ENCODE measurements around the gene KL. TPM values are rescaled to one million over a fixed set of nuclear protein-coding genes. Genes with fewer than 3 reads are reported as not detected.
A peak's percentile ranks its signal among the peaks of the same experiment; 100 is the strongest.

Gene KL
- under 1 TPM; 0.08 to 0.32 TPM for polyA plus RNA-seq

GRCh38 chr13:33016414-33017322, at the start of gene KL:
TSS of gene KL (plus strand) at chr13:33016423. CDS start at chr13:33016441, 18 bp downstream.
- Histone ChIP-seq H3K36me3 (ENCODE audit: control insufficient read depth in 2 of 2, insufficient read depth in 2 of 2, low read length in 1 of 2) (no peaks in the 10 kb centered on the region), H3K9me3 (ENCODE audit: control insufficient read depth in 2 of 2, insufficient read depth in 1 of 2, low read depth in 1 of 2, low read length in 1 of 2) (no peaks in the 10 kb centered on the region), H3K27me3 (ENCODE audit: control insufficient read depth in 1 of 2, insufficient read depth in 2 of 2, low read length in 2 of 2) (no peaks in the 10 kb centered on the region), H3K4me3 (ENCODE audit: low read depth in 1 of 2, low read length in 2 of 2) (peak within 1 kb of the TSS; percentile 51 to 55), H3K4me1 (ENCODE audit: control insufficient read depth in 2 of 2, insufficient read depth in 2 of 2, low read length in 1 of 2) (peaks cover 6 to 10% of the 10 kb centered on the region in 2 donors), H3K27ac (ENCODE audit: low read depth in 2 of 2, low read length in 1 of 2) (peak within 1 kb of the TSS; percentile 36 to 41)
- 2 to 4% methylated on average over 71 to 106 of the region's 106 CpGs for WGBS, 2 donors

- Histone ChIP-seq H3K9me3 (ENCODE audit: control insufficient read depth in 2 of 2, insufficient read depth in 1 of 2, low read depth in 1 of 2, low read length in 1 of 2) (no peaks in the 10 kb centered on the region), H3K27me3 (ENCODE audit: control insufficient read depth in 1 of 2, insufficient read depth in 2 of 2, low read length in 2 of 2) (no peaks in the 10 kb centered on the region), H3K36me3 (ENCODE audit: control insufficient read depth in 2 of 2, insufficient read depth in 2 of 2, low read length in 1 of 2) (no peaks in the 10 kb centered on the region), H3K4me1 (ENCODE audit: control insufficient read depth in 2 of 2, insufficient read depth in 2 of 2, low read length in 1 of 2) (no peaks in the 10 kb centered on the region), H3K4me3 (ENCODE audit: low read depth in 1 of 2, low read length in 2 of 2) (no peak overlapping the region), H3K27ac (ENCODE audit: low read depth in 2 of 2, low read length in 1 of 2) (no peak overlapping the region)
- 74 to 81% methylated on average over 5 of the region's 5 CpGs for WGBS, 2 donors
Measured at GRCh38 chr13:32967584-32968182, 48.5 kb upstream of the KL start.

DNA sequence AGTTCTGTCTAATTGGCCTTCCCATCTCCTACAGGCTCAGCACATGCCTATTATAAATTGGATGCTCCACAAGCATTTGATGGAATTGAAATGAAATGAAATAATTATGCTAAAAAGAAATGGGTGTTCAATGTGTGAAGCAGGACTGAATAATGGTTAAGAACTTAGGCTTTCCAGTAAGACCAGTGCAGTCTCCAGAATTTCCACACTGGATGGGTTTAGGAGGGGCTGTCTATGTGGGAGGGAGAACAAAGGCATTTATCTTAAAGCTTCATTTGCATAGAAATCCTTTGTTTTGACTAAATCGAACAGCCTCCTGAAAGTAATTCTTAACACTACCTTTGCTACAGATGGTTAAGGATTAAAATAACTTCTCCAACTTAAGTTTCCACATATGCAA, 47.9 kb upstream of the KL start:
- no peaks in the 10 kb centered on the region for H3K27me3 ChIP-seq (ENCODE audit: control insufficient read depth in 1 of 2, insufficient read depth in 2 of 2, low read length in 2 of 2)
- H3K36me3 ChIP-seq (ENCODE audit: control insufficient read depth in 2 of 2, insufficient read depth in 2 of 2, low read length in 1 of 2), result no peaks in the 10 kb centered on the region
- no peak overlapping the region for H3K27ac ChIP-seq (ENCODE audit: low read depth in 2 of 2, low read length in 1 of 2)
- no peaks in the 10 kb centered on the region for H3K4me1 ChIP-seq (ENCODE audit: control insufficient read depth in 2 of 2, insufficient read depth in 2 of 2, low read length in 1 of 2)
- no peak overlapping the region for H3K4me3 ChIP-seq (ENCODE audit: low read depth in 1 of 2, low read length in 2 of 2)
- H3K9me3 ChIP-seq (ENCODE audit: control insufficient read depth in 2 of 2, insufficient read depth in 1 of 2, low read depth in 1 of 2, low read length in 1 of 2), result no peaks in the 10 kb centered on the region
- WGBS, 2 donors, result 85 to 90% methylated on average over 1 of the region's 1 CpG

DNA sequence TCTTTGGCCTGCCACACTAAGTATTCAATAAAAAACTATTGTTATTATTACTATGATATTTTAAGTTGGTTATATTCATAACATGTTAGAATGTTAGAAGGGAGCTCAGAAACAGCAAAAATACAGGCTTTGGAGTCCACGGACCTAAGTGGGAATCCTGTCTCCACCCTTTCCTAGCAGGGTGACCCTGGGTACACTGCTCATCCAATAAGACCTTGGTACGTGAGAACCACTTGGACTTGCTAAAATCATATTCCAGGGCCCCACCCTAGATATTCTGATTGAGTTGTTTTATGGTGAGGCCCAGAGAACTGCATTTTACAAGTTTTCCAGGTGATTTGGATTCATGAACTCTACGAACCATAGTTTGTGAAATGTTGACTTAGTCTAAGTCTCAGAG, 47.4 kb upstream of the KL start:
- no peaks in the 10 kb centered on the region for H3K36me3 ChIP-seq (ENCODE audit: control insufficient read depth in 2 of 2, insufficient read depth in 2 of 2, low read length in 1 of 2)
- 50 to 57% methylated on average over 3 of the region's 3 CpGs for WGBS, 2 donors
- H3K4me3 ChIP-seq (ENCODE audit: low read depth in 1 of 2, low read length in 2 of 2), result no peak overlapping the region
- H3K9me3 ChIP-seq (ENCODE audit: control insufficient read depth in 2 of 2, insufficient read depth in 1 of 2, low read depth in 1 of 2, low read length in 1 of 2), result no peaks in the 10 kb centered on the region
- no peaks in the 10 kb centered on the region for H3K4me1 ChIP-seq (ENCODE audit: control insufficient read depth in 2 of 2, insufficient read depth in 2 of 2, low read length in 1 of 2)
- H3K27me3 ChIP-seq (ENCODE audit: control insufficient read depth in 1 of 2, insufficient read depth in 2 of 2, low read length in 2 of 2), result no peaks in the 10 kb centered on the region
- no peak overlapping the region for H3K27ac ChIP-seq (ENCODE audit: low read depth in 2 of 2, low read length in 1 of 2)

DNA sequence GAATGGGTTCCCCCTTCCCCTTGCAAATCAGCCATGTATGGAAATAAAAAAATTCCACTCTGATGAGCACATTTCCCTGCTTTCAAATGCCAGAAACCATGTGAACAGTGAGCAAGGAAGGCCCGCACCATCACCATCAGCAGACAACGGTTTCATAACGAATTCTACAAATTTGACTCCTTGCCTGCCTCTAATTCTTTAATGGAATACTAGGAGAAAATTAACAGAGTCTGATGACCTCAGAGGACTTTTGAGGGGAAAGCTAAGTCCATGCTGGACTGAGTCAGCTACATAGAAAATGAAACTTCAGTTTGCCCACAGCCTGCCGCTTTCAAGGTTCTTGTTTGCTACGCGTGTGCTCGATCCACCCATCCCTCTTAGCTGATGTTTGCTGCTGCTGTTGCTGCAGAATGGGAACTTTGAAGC, 46.7 kb upstream of the KL start:
- H3K27ac ChIP-seq (ENCODE audit: low read depth in 2 of 2, low read length in 1 of 2), result peak overlapping the region in 1 of 2 donors; percentile 44
- H3K4me3 ChIP-seq (ENCODE audit: low read depth in 1 of 2, low read length in 2 of 2), result peak overlapping the region in 1 of 2 donors; percentile 15
- 49 to 50% methylated on average over 7 of the region's 7 CpGs for WGBS, 2 donors
- no peaks in the 10 kb centered on the region for H3K36me3 ChIP-seq (ENCODE audit: control insufficient read depth in 2 of 2, insufficient read depth in 2 of 2, low read length in 1 of 2)
- no peaks in the 10 kb centered on the region for H3K9me3 ChIP-seq (ENCODE audit: control insufficient read depth in 2 of 2, insufficient read depth in 1 of 2, low read depth in 1 of 2, low read length in 1 of 2)
- H3K4me1 ChIP-seq (ENCODE audit: control insufficient read depth in 2 of 2, insufficient read depth in 2 of 2, low read length in 1 of 2), result no peaks in the 10 kb centered on the region
- no peaks in the 10 kb centered on the region for H3K27me3 ChIP-seq (ENCODE audit: control insufficient read depth in 1 of 2, insufficient read depth in 2 of 2, low read length in 2 of 2)

GRCh38 chr13:32976056-32976805, 40.0 kb upstream of the KL start:
- 86 to 90% methylated on average over 7 of the region's 7 CpGs for WGBS, 2 donors
- Histone ChIP-seq H3K9me3 (ENCODE audit: control insufficient read depth in 2 of 2, insufficient read depth in 1 of 2, low read depth in 1 of 2, low read length in 1 of 2) (no peaks in the 10 kb centered on the region), H3K36me3 (ENCODE audit: control insufficient read depth in 2 of 2, insufficient read depth in 2 of 2, low read length in 1 of 2) (no peaks in the 10 kb centered on the region), H3K4me3 (ENCODE audit: low read depth in 1 of 2, low read length in 2 of 2) (no peak overlapping the region), H3K4me1 (ENCODE audit: control insufficient read depth in 2 of 2, insufficient read depth in 2 of 2, low read length in 1 of 2) (no peaks in the 10 kb centered on the region), H3K27ac (ENCODE audit: low read depth in 2 of 2, low read length in 1 of 2) (no peak overlapping the region), H3K27me3 (ENCODE audit: control insufficient read depth in 1 of 2, insufficient read depth in 2 of 2, low read length in 2 of 2) (no peaks in the 10 kb centered on the region)

DNA sequence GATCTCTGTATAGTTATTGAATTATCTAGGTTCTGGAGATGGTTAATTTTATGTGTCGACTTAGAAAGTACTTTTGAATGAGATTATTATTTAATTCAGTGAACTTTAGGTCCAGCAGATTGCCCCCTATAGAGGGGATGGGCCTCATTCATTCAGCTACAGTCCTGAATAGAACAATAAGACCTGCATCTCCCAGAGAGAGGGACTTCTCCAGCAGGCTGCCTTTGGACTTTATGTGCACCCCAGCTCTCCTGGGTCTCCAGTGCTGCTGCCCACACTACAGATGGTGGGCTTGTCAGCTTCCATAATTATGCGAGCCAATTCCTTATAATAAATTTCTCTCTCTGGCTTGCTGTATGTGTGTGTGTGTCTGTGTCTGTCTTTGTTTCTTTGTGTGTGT, 39.3 kb upstream of the KL start:
- no peak overlapping the region for H3K4me3 ChIP-seq (ENCODE audit: low read depth in 1 of 2, low read length in 2 of 2)
- no peaks in the 10 kb centered on the region for H3K27me3 ChIP-seq (ENCODE audit: control insufficient read depth in 1 of 2, insufficient read depth in 2 of 2, low read length in 2 of 2)
- no peaks in the 10 kb centered on the region for H3K4me1 ChIP-seq (ENCODE audit: control insufficient read depth in 2 of 2, insufficient read depth in 2 of 2, low read length in 1 of 2)
- H3K9me3 ChIP-seq (ENCODE audit: control insufficient read depth in 2 of 2, insufficient read depth in 1 of 2, low read depth in 1 of 2, low read length in 1 of 2), result no peaks in the 10 kb centered on the region
- WGBS, 2 donors, result 88 to 98% methylated on average over 2 of the region's 2 CpGs
- no peak overlapping the region for H3K27ac ChIP-seq (ENCODE audit: low read depth in 2 of 2, low read length in 1 of 2)
- no peaks in the 10 kb centered on the region for H3K36me3 ChIP-seq (ENCODE audit: control insufficient read depth in 2 of 2, insufficient read depth in 2 of 2, low read length in 1 of 2)

GRCh38 chr13:32977321-32977720, 38.9 kb upstream of the KL start:
- no peaks in the 10 kb centered on the region for H3K36me3 ChIP-seq (ENCODE audit: control insufficient read depth in 2 of 2, insufficient read depth in 2 of 2, low read length in 1 of 2)
- no peak overlapping the region for H3K27ac ChIP-seq (ENCODE audit: low read depth in 2 of 2, low read length in 1 of 2)
- H3K4me1 ChIP-seq (ENCODE audit: control insufficient read depth in 2 of 2, insufficient read depth in 2 of 2, low read length in 1 of 2), result no peaks in the 10 kb centered on the region
- WGBS, 2 donors, result 83 to 86% methylated on average over 7 of the region's 7 CpGs
- H3K9me3 ChIP-seq (ENCODE audit: control insufficient read depth in 2 of 2, insufficient read depth in 1 of 2, low read depth in 1 of 2, low read length in 1 of 2), result no peaks in the 10 kb centered on the region
- H3K27me3 ChIP-seq (ENCODE audit: control insufficient read depth in 1 of 2, insufficient read depth in 2 of 2, low read length in 2 of 2), result no peaks in the 10 kb centered on the region
- no peak overlapping the region for H3K4me3 ChIP-seq (ENCODE audit: low read depth in 1 of 2, low read length in 2 of 2)

- whole genome bisulfite sequencing, 2 donors, result 89 to 91% methylated on average over 4 of the region's 4 CpGs
- Histone ChIP-seq H3K4me1 (ENCODE audit: control insufficient read depth in 2 of 2, insufficient read depth in 2 of 2, low read length in 1 of 2) (no peaks in the 10 kb centered on the region), H3K36me3 (ENCODE audit: control insufficient read depth in 2 of 2, insufficient read depth in 2 of 2, low read length in 1 of 2) (no peaks in the 10 kb centered on the region), H3K27ac (ENCODE audit: low read depth in 2 of 2, low read length in 1 of 2) (no peak overlapping the region), H3K4me3 (ENCODE audit: low read depth in 1 of 2, low read length in 2 of 2) (no peak overlapping the region), H3K27me3 (ENCODE audit: control insufficient read depth in 1 of 2, insufficient read depth in 2 of 2, low read length in 2 of 2) (no peaks in the 10 kb centered on the region), H3K9me3 (ENCODE audit: control insufficient read depth in 2 of 2, insufficient read depth in 1 of 2, low read depth in 1 of 2, low read length in 1 of 2) (no peaks in the 10 kb centered on the region)
Measured at GRCh38 chr13:32978278-32978677, 37.9 kb upstream of the KL start.

Data from esophagus (tissue), 2 donors.